GM19463 (cell line): ENCODE measurements around the gene ITGA3.

ENCODE experiments used
- ATAC-seq: cut with Tn5 transposase; IDR thresholded peaks from one replicate; pipeline ENCODE4 v1.9.1; 2021; ENCODE audit warnings: mild to moderate bottlenecking, moderate library complexity; ENCODE audit not compliant: unreplicated experiment

The ITGA3 gene

GRCh38 chr17:50106393-50107131, 50.7 kb downstream of the ITGA3 start:
- ATAC-seq: no peak

- ATAC-seq: no peak
Observed at GRCh38 chr17:50107790-50108414, 52.0 kb downstream of the ITGA3 start.

DNA sequence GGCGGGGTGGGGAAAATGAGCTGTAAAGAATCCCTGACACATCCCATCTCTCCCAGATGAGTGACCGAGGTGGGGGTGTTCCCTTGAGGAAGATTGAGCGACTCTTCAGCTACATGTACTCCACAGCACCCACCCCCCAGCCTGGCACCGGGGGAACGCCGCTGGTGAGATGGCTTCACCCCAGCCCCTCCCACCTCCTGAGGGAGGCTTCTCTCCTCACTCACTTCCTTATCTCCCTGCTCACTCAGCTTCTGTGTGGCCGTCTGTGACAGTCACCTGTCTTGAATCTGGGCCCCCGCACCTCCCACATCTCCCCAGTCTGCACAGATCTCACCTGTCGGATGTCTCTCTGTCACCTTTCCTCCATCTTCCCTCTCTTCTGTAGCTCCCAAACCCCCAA, 52.6 kb downstream of the ITGA3 start:
- ATAC-seq: no peak

DNA sequence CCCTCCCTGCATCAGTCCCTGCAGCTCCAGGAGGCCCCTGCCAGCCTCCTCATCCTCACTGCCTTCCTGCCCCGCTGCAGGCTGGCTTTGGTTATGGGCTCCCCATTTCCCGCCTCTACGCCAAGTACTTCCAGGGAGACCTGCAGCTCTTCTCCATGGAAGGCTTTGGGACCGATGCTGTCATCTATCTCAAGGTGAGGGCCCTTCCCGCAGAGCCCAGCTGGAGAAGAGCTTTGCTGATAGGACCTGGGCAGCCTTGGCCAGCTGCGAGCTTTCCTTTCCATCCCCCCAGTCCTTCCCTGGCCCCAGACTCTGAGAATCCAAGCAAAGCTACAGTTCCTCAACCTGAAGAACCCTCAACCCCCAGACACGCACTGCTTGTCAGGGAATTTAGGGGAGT, 53.3 kb downstream of the ITGA3 start:
- ATAC-seq: no peak

DNA sequence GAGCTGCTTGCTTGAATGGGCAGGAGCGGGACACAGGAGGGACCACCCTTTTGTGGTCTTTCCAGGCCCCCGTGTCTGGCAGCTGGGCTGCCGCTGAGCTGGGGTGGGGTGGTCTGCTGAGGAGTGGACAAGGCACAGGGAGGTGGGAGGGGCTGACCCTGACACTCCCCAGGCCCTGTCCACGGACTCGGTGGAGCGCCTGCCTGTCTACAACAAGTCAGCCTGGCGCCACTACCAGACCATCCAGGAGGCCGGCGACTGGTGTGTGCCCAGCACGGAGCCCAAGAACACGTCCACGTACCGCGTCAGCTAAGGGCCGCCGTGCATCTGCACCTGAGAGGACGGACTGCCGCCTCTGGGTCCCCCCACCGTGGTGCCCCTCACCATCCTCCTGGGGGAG, 53.9 kb downstream of the ITGA3 start:
- no peak for ATAC-seq

- ATAC-seq: no peak
Observed at GRCh38 chr17:50110591-50111349, 54.9 kb downstream of the ITGA3 start.

DNA sequence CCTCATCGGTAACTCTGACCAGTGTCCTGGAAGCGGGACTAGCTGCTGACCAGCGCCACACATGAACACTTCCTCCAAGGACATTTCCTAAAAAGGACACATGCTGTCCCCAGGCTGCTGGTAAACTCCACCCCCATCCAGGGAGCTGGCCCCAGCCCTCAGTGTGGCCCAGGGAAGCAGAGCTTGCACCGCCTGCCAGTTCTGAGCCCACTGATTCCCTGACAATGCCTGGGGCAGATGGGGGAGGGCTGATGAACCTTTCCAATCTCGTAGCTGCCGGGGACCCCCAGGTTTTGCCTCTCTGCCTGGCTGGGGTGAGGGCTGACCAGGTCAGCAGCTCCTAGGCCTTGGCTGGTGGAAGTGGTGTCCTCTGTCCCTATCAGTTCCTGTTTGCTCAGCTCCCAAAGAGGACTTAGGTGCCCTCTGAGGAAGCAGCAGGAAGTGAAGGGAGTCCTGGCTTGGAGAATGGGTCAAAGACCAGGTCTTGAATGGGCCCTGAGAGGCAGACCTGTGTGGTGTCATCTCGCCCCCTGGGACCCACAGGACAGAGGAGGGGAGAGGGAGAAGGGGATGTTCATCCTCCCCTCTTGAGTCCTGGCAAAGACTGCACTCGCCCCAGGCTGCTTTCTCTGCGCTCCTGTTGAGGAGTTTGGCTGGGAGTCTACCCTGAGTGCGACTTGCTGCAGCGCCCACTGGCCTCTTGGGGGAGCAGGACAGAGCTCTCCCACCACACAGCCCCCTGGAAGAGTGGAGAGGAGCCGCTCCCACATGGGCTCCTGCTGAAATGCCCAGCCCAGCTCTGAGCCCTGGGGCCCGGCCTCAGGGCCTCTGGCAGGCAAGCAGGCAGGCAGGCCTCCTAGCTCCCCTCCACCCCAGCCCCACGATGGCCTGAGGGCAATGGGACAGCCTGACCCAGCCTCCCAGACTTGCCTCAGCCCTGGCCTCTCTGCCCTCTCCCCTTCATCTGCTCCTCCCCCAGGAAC, 56.1 kb downstream of the ITGA3 start:
- no peak for ATAC-seq

- ATAC-seq: no peak
Observed at GRCh38 chr17:50112694-50113093, 56.8 kb downstream of the ITGA3 start.

DNA sequence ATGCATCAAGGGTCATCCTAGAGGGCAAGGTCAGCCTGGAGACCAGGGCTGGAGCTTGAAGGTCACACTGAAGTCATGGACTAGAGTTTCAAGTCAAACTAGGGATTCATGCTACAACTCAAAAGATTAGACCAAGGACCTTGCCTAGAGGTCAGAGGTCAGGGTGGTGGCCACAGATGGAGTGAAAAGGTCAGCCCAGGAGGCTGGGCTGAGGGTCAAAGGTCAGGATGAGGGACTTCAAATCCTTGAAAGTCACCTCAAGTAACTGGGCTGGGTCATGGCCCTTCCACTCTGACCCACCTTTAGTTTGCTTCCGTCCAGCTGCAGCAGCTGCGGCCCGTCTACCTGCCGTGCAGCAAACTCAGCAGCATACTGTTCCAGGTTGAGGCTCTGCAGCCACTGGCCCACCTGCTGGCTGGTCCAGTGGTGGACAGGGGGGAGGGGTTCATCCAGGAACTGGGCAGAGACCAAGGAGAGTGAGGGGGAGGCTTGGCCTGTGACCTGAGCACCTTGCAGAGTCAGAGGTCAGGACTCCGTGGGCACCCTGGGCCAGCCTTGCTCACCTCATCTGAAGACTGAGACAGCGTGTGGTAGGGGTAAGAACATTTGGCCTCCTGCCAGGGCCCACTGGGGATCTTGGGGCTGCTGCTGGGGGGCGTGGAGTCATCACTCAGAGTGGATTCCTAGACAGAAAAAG, 57.9 kb downstream of the ITGA3 start:
- no peak for ATAC-seq

DNA sequence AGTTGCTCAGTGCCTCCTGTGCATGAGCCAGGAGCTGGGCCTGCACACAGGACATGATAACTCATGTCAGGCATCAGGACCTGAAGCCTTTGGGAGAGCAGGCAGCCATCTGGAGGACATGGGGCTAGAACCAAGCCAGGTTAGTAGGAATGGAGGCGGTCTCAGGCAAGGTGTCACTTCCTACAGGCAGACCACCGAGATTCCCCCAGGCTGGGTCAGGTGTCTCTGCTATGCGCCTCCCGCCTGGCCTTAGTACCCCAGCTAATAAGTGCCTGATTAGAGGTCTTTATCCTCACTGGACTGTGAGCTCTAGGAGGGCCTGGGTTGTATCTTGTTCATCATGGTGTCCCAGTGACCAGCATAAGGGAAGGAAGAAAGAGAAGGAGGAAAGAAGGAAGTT, 58.5 kb downstream of the ITGA3 start:
- no peak for ATAC-seq

- no peak for ATAC-seq
Observed at GRCh38 chr17:50114849-50115357, 59.0 kb downstream of the ITGA3 start.

DNA sequence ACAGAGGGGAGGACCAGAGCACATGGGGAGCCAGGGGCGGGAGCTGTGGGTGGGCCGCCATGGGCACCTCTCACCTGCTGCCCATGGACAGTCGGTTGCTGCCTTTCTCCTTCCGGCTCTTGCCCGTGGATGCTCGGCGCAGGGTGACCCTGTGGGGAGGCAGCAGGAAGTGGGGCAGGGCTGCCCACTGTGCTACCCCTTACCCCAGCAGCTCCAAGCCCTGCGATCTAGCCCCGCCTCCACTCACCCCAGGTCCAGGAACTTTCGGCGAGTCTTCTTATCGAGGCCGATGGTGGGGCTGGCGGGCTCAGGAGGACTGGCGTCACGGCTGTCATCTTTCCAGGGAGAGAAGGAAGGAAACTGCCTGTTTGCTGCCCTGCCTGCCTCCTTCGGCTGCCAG, 59.8 kb downstream of the ITGA3 start:
- ATAC-seq: no peak

GRCh38 chr17:50117202-50118051, 61.5 kb downstream of the ITGA3 start:
- no peak for ATAC-seq

- ATAC-seq: no peak
Observed at GRCh38 chr17:50118076-50118827, 62.3 kb downstream of the ITGA3 start.

GRCh38 chr17:50118828-50119218, 62.9 kb downstream of the ITGA3 start:
- no peak for ATAC-seq

- no peak for ATAC-seq
Observed at GRCh38 chr17:50120475-50121253, 64.8 kb downstream of the ITGA3 start.

DNA sequence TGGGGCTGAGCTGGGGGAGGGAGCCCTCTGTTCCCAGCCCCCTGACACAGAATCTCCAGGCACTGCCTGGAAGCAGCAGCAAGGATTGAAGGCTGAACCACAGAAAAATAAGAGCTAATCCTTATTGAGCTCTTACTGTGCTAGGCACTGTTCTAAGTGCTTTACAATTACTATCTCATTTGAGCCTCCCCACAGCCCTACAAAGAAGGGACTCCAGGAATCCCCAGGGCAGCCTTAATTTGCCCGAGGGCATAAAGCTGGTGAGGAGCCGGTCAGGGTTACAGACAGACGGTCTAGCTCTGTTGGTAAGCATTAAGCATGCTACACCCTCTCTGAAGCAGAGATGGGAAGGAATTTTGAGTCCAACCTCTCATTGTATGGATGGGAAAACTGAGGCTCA, 67.0 kb downstream of the ITGA3 start:
- no peak for ATAC-seq
